HPDE6-E6E7 (cell line): ENCODE measurements around the gene TNXB.
"Not testable (repeated sequence)": the region's sequence is repeated elsewhere in the genome, so short reads cannot be mapped to it uniquely, and the experiment has no call there.

Source experiments
- DNase-seq: peaks from one replicate; pipeline ENCODE4 v3.0.0; 2011; ENCODE audit warnings: missing footprints; ENCODE audit errors: extremely low spot score

TNXB gene

GRCh38 chr6:32086661-32087573 is 22.2 kb downstream of the TNXB start:
- no peak for DNase-seq

- DNase-seq, result peak; percentile 52
Measured at GRCh38 chr6:32085759-32086459, 23.2 kb downstream of the TNXB start.

- DNase-seq, result no peak
Measured at GRCh38 chr6:32084780-32085179, 24.4 kb downstream of the TNXB start.

GRCh38 chr6:32083812-32084768 is 25.0 kb downstream of the TNXB start:
- DNase-seq, result no peak

- peak; percentile 86 for DNase-seq
Measured at GRCh38 chr6:32082935-32083334, 26.2 kb downstream of the TNXB start.

- no peak for DNase-seq
Measured at GRCh38 chr6:32082478-32082877, 26.7 kb downstream of the TNXB start.

GRCh38 chr6:32081168-32081990 is 27.8 kb downstream of the TNXB start:
- DNase-seq, result peak; percentile 67

- no peak for DNase-seq
Measured at GRCh38 chr6:32079566-32080290, 29.4 kb downstream of the TNXB start.

GRCh38 chr6:32076321-32076809 is 32.8 kb downstream of the TNXB start:
- DNase-seq, result peak; percentile 78

GRCh38 chr6:32075781-32076180 is 33.4 kb downstream of the TNXB start:
- DNase-seq, result no peak

GRCh38 chr6:32074996-32075532 is 34.1 kb downstream of the TNXB start:
- DNase-seq, result no peak

- no peak for DNase-seq
Measured at GRCh38 chr6:32073613-32074012, 35.5 kb downstream of the TNXB start.

GRCh38 chr6:32073101-32073500 is 36.0 kb downstream of the TNXB start:
- DNase-seq, result no peak

- no peak for DNase-seq
Measured at GRCh38 chr6:32070814-32071543, 38.2 kb downstream of the TNXB start.

- DNase-seq, result no peak
Measured at GRCh38 chr6:32069878-32070515, 39.1 kb downstream of the TNXB start.

- DNase-seq, result no peak
Measured at GRCh38 chr6:32069460-32069859, 39.7 kb downstream of the TNXB start.

- no peak for DNase-seq
Measured at GRCh38 chr6:32068867-32069266, 40.3 kb downstream of the TNXB start.

GRCh38 chr6:32068315-32068714 is 40.8 kb downstream of the TNXB start:
- not testable (repeated sequence) for DNase-seq

- not testable (repeated sequence) for DNase-seq
Measured at GRCh38 chr6:32067521-32067920, 41.6 kb downstream of the TNXB start.
